Neural progenitor cell (in vitro differentiated cells): ENCODE results near the gene CALCOCO2. TPM values are rescaled to one million over a fixed set of nuclear protein-coding genes. Genes with fewer than 3 reads are reported as not detected.

Experiments
- DNase-seq: peaks from one replicate; pipeline ENCODE4 v3.0.0-alpha.2; 2016; ENCODE audit warnings: low spot score
- H2AFZ ChIP-seq: fragments of 200-600 bp; sonication (generic); replicated peaks from 2 replicates; pipeline ENCODE4 v1.6.1; 2016; ENCODE audit warnings: antibody characterized with exemption
- H3F3A ChIP-seq: fragments of 200-600 bp; sonication (generic); 2 replicates; pipeline ENCODE4 v1.6.1; 2016; ENCODE audit warnings: antibody characterized with exemption, low read depth
- H3K27ac ChIP-seq: fragments of 200-600 bp; sonication (generic); 2 replicates; pipeline ENCODE4 v1.5.1; 2016; ENCODE audit warnings: mild to moderate bottlenecking
- H3K27me3 ChIP-seq: fragments of 200-600 bp; sonication (generic); 2 replicates; pipeline ENCODE4 v1.6.1; 2016; ENCODE audit warnings: mild to moderate bottlenecking, moderate library complexity
- H3K36me3 ChIP-seq: fragments of 200-600 bp; sonication (generic); 2 replicates; pipeline ENCODE4 v1.5.1; 2016
- H3K4me1 ChIP-seq: fragments of 200-600 bp; sonication (generic); 2 replicates; pipeline ENCODE4 v1.6.1; 2016; ENCODE audit warnings: mixed run types
- H3K4me2 ChIP-seq: fragments of 200-600 bp; sonication (generic); 2 replicates; pipeline ENCODE4 v1.6.1; 2016
- H3K4me3 ChIP-seq: fragments of 200-600 bp; sonication (generic); 2 replicates; pipeline ENCODE4 v1.5.1; 2016
- H3K79me2 ChIP-seq: fragments of 200-600 bp; sonication (generic); 2 replicates; pipeline ENCODE4 v1.6.1; 2016; ENCODE audit warnings: low read depth
- H3K9ac ChIP-seq: fragments of 200-600 bp; sonication (generic); 2 replicates; pipeline ENCODE4 v1.6.1; 2016
- H3K9me3 ChIP-seq: fragments of 200-600 bp; sonication (generic); 2 replicates; pipeline ENCODE4 v1.5.1; 2016; ENCODE audit warnings: low read depth
- H4K20me1 ChIP-seq: fragments of 200-600 bp; sonication (generic); 2 replicates; pipeline ENCODE4 v1.6.1; 2016; ENCODE audit warnings: low read depth
- H3K27ac Mint-ChIP-seq: 3 replicates; pipeline ENCODE4 v1.8.0; 2021; ENCODE audit warnings: mixed read lengths
- H3K27me3 Mint-ChIP-seq: 2 replicates; pipeline ENCODE4 v1.8.0; 2022; ENCODE audit warnings: low read depth, mild to moderate bottlenecking, inconsistent platforms, moderate library complexity, mixed read lengths; ENCODE audit not compliant: insufficient read depth
- H3K36me3 Mint-ChIP-seq: 3 replicates; pipeline ENCODE4 v1.8.0; 2021; ENCODE audit warnings: mixed read lengths
- H3K4me1 Mint-ChIP-seq: 3 replicates; pipeline ENCODE4 v1.8.0; 2021; ENCODE audit warnings: mixed read lengths
- H3K4me3 Mint-ChIP-seq: 3 replicates; pipeline ENCODE4 v1.8.0; 2021; ENCODE audit warnings: mild to moderate bottlenecking, moderate library complexity, mixed read lengths
- H3K9me3 Mint-ChIP-seq: 3 replicates; pipeline ENCODE4 v1.8.0; 2020; ENCODE audit warnings: mixed read lengths
- EZH2 ChIP-seq: fragments of 200-600 bp; sonication (generic); IDR thresholded peaks from 2 replicates; pipeline ENCODE4 v1.6.1; 2017; ENCODE audit warnings: antibody characterized with exemption, mild to moderate bottlenecking, moderate library complexity
- EZH2phosphoT487 ChIP-seq: fragments of 200-600 bp; sonication (generic); IDR thresholded peaks from 2 replicates; pipeline ENCODE4 v1.6.1; 2017; ENCODE audit warnings: antibody characterized with exemption
- total RNA-seq: library from RNA; depleted of rRNA; stranded (reverse); fragments of >200 nt; gene quantifications from 2 replicates; pipeline ENCODE4 v1.2.3, GENCODE V29; 2015; ENCODE audit warnings: low replicate concordance
- TF ChIP-seq, protein P1 (sequence below): fragments of 200-600 bp; sonication (generic); IDR thresholded peaks from 2 replicates; pipeline ENCODE4 v1.5.1; 2017; ENCODE audit warnings: antibody characterized with exemption, mild to moderate bottlenecking

CALCOCO2 gene, protein sequence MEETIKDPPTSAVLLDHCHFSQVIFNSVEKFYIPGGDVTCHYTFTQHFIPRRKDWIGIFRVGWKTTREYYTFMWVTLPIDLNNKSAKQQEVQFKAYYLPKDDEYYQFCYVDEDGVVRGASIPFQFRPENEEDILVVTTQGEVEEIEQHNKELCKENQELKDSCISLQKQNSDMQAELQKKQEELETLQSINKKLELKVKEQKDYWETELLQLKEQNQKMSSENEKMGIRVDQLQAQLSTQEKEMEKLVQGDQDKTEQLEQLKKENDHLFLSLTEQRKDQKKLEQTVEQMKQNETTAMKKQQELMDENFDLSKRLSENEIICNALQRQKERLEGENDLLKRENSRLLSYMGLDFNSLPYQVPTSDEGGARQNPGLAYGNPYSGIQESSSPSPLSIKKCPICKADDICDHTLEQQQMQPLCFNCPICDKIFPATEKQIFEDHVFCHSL
- total RNA-seq, result 23.9 and 34.1 TPM in 2 replicates

- peak within 1 kb of the TSS; percentile 97 for H3K4me3 Mint-ChIP-seq
- H3K27ac Mint-ChIP-seq, result no peak within 1 kb of the TSS
- Histone ChIP-seq H3F3A (no peaks in the 10 kb centered on the region), H3K9ac (no peak within 1 kb of the TSS), H3K27ac (no peak within 1 kb of the TSS), H3K9me3 (no peaks in the 10 kb centered on the region), H3K36me3 (no peaks in the 10 kb centered on the region), H3K4me3 (peak within 1 kb of the TSS; percentile 73), H3K79me2 (no peaks in the 10 kb centered on the region), H3K4me1 (no peaks in the 10 kb centered on the region), H3K27me3 (no peaks in the 10 kb centered on the region), H3K4me2 (peak within 1 kb of the TSS; percentile 79), H2AFZ (peak within 1 kb of the TSS; percentile 59), H4K20me1 (peaks cover 6% of the 10 kb centered on the region)
- H3K27me3 Mint-ChIP-seq, result peaks cover 2% of the 10 kb centered on the region
- peak; percentile 98 for DNase-seq
- no peaks in the 10 kb centered on the region for H3K9me3 Mint-ChIP-seq
- H3K4me1 Mint-ChIP-seq, result peaks cover 3% of the 10 kb centered on the region
- H3K36me3 Mint-ChIP-seq, result no peaks in the 10 kb centered on the region
- TF ChIP-seq, protein P1, sequence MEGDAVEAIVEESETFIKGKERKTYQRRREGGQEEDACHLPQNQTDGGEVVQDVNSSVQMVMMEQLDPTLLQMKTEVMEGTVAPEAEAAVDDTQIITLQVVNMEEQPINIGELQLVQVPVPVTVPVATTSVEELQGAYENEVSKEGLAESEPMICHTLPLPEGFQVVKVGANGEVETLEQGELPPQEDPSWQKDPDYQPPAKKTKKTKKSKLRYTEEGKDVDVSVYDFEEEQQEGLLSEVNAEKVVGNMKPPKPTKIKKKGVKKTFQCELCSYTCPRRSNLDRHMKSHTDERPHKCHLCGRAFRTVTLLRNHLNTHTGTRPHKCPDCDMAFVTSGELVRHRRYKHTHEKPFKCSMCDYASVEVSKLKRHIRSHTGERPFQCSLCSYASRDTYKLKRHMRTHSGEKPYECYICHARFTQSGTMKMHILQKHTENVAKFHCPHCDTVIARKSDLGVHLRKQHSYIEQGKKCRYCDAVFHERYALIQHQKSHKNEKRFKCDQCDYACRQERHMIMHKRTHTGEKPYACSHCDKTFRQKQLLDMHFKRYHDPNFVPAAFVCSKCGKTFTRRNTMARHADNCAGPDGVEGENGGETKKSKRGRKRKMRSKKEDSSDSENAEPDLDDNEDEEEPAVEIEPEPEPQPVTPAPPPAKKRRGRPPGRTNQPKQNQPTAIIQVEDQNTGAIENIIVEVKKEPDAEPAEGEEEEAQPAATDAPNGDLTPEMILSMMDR, result peak; percentile 10
- TF ChIP-seq EZH2 (no peak), EZH2phosphoT487 (no peak)
Observed at GRCh38 chr17:48830840-48831548, at the start of gene CALCOCO2. TSS of gene CALCOCO2 (plus strand) at chr17:48831035. CDS start at chr17:48841708, 10,673 bp downstream.

- Histone ChIP-seq H3K4me1 (peaks cover 3% of the 10 kb centered on the region), H3K79me2 (no peaks in the 10 kb centered on the region), H3K27me3 (peaks cover 35% of the 10 kb centered on the region), H4K20me1 (no peaks in the 10 kb centered on the region), H3K4me3 (no peak overlapping the region), H3F3A (no peaks in the 10 kb centered on the region), H3K9ac (no peak overlapping the region), H3K27ac (no peak overlapping the region), H3K4me2 (no peak overlapping the region), H3K9me3 (no peaks in the 10 kb centered on the region), H3K36me3 (no peaks in the 10 kb centered on the region), H2AFZ (no peak overlapping the region)
- Mint-ChIP-seq H3K36me3 (no peaks in the 10 kb centered on the region), H3K27ac (no peak overlapping the region), H3K4me1 (no peaks in the 10 kb centered on the region), H3K27me3 (peaks cover 15% of the 10 kb centered on the region), H3K9me3 (no peaks in the 10 kb centered on the region), H3K4me3 (no peak overlapping the region)
- DNase-seq, result no peak
- TF ChIP-seq EZH2phosphoT487 (no peak), EZH2 (no peak)
Observed at GRCh38 chr17:48787828-48788227, 43.0 kb upstream of the CALCOCO2 start.

DNA sequence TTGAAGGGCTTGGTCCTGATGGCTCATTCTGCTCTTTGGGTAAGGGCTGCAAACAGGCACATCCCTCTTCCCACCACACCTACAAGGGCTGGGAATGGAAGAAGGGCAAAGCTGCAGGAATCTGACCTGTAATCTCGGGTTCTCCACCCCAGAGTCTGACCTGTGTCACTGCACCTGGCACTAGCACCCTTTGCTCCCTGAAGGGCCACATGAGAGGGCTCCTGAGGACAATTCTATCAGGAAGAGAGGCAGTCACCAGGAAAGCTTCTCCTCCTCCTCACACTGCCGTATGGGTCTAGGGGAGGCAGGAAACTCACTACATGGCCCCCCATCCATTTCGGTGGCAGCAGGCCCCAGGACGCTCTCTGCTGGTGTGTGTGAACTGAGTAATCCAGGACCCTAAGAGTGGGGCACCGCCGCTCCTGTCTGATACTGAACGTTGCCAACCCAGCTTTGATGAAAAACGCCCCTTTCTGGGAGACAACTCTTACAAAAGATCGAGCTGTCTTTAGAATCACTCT lies 40.2 kb upstream of the CALCOCO2 start:
- no peak overlapping the region for H3K4me2 ChIP-seq
- H3K4me1 ChIP-seq, result peaks cover 3% of the 10 kb centered on the region
- Mint-ChIP-seq H3K27me3 (peaks cover 15% of the 10 kb centered on the region), H3K4me3 (no peak overlapping the region), H3K36me3 (no peaks in the 10 kb centered on the region), H3K9me3 (no peaks in the 10 kb centered on the region), H3K4me1 (peaks cover 3% of the 10 kb centered on the region), H3K27ac (no peak overlapping the region)
- peak overlapping the region; percentile 36 for H2AFZ ChIP-seq
- H3K9me3 ChIP-seq, result no peaks in the 10 kb centered on the region
- no peak overlapping the region for H3K4me3 ChIP-seq
- no peak overlapping the region for H3K9ac ChIP-seq
- DNase-seq, result no peak
- no peaks in the 10 kb centered on the region for H4K20me1 ChIP-seq
- H3K79me2 ChIP-seq, result no peaks in the 10 kb centered on the region
- TF ChIP-seq EZH2phosphoT487, result no peak
- TF ChIP-seq, protein P1, result no peak
- TF ChIP-seq EZH2, result no peak
- no peaks in the 10 kb centered on the region for H3F3A ChIP-seq
- no peaks in the 10 kb centered on the region for H3K36me3 ChIP-seq
- H3K27ac ChIP-seq, result no peak overlapping the region
- peaks cover 44% of the 10 kb centered on the region for H3K27me3 ChIP-seq
